Measurements from ENCODE around the gene NXNL2.

The NXNL2 gene

DNA sequence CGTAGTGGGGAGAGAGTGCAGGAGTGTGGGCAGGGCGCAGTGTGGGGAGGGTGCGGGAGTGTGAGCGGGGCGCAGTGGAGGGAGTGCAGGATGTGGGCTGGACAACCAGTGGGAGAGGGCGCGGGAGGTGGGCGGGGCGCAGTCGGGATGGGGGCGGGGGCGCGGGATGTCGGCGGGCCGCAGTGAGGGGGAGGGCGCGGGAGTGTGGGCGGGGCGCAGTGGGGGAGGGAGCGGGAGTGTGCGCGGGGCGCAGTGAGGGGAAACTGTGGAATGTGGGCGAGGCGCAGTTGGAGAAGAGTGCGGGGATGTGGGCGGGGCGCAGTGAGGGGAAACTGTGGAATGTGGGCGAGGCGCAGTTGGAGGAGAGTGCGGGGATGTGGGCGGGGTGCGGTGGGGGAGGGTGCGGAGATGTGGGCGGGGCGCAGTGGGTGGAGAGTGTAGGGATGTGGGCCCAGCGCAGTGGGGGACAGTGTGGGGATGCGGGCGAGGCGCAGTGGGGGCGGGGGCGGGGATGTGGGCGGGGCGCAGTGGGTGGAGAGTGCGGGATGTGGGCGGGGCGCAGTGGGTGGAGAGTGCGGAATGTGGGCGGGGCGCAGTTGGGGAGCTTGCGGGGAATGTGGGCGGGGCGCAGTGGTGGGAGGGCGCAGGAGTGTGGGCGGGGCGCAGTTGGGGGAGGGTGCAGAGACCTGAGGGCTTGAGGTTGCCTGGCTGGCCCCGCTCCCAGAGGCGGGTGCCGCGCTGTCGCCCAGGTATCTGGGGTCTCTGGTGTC, at the start of gene NXNL2:
TSS of gene NXNL2 (plus strand) at position 723 of the 770 bp plus-strand sequence. CDS start 257 bp downstream, outside the sequence.
- peak; percentile 34 for DNase-seq (ENCODE audit: extremely low read depth, insufficient read length)
- Histone ChIP-seq H3K4me3 (replicated peaks; ENCODE audit: low read depth, low read length) (no peak within 1 kb of the TSS), H3K36me3 (ENCODE audit: control insufficient read depth, insufficient read depth, low read length) (no peaks in the 10 kb centered on the region), H3K27me3 (replicated peaks; ENCODE audit: control insufficient read depth, insufficient read depth, low read length) (no peaks in the 10 kb centered on the region; the same call in none of the 2 replicates)
- TF ChIP-seq, protein P1, sequence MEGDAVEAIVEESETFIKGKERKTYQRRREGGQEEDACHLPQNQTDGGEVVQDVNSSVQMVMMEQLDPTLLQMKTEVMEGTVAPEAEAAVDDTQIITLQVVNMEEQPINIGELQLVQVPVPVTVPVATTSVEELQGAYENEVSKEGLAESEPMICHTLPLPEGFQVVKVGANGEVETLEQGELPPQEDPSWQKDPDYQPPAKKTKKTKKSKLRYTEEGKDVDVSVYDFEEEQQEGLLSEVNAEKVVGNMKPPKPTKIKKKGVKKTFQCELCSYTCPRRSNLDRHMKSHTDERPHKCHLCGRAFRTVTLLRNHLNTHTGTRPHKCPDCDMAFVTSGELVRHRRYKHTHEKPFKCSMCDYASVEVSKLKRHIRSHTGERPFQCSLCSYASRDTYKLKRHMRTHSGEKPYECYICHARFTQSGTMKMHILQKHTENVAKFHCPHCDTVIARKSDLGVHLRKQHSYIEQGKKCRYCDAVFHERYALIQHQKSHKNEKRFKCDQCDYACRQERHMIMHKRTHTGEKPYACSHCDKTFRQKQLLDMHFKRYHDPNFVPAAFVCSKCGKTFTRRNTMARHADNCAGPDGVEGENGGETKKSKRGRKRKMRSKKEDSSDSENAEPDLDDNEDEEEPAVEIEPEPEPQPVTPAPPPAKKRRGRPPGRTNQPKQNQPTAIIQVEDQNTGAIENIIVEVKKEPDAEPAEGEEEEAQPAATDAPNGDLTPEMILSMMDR (IDR thresholded peaks at IDR 0.05; ENCODE audit: insufficient read depth, low read length, poor library complexity, severe bottlenecking): no peak

DNA sequence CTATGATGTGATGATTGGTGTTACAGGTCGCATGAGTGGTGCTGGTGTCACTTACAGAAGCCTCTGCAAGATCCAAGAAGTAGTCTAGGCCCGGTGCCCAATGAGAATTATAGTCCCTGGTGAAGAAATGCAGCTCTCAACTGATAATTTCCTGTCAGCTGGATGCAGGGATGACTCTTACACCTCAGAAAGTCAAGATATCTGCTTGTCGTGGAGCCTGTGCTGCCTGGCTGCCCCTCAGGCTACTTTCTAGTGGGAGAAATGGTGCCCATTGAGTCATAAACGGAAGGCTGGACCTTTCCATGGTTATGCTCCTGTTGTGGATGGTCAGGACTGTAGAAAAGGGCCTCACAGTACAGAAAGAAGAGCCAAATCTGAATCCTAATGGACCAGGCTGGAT, 46.8 kb upstream of the NXNL2 start:
- TF ChIP-seq, protein P1 (IDR thresholded peaks at IDR 0.05; ENCODE audit: insufficient read depth, low read length, poor library complexity, severe bottlenecking): no peak
- Histone ChIP-seq H3K27me3 (replicated peaks; ENCODE audit: control insufficient read depth, insufficient read depth, low read length) (no peaks in the 10 kb centered on the region), H3K36me3 (ENCODE audit: control insufficient read depth, insufficient read depth, low read length) (no peaks in the 10 kb centered on the region), H3K4me3 (replicated peaks; ENCODE audit: low read depth, low read length) (no peak overlapping the region)
- DNase-seq (ENCODE audit: extremely low read depth, insufficient read length): no peak

DNA sequence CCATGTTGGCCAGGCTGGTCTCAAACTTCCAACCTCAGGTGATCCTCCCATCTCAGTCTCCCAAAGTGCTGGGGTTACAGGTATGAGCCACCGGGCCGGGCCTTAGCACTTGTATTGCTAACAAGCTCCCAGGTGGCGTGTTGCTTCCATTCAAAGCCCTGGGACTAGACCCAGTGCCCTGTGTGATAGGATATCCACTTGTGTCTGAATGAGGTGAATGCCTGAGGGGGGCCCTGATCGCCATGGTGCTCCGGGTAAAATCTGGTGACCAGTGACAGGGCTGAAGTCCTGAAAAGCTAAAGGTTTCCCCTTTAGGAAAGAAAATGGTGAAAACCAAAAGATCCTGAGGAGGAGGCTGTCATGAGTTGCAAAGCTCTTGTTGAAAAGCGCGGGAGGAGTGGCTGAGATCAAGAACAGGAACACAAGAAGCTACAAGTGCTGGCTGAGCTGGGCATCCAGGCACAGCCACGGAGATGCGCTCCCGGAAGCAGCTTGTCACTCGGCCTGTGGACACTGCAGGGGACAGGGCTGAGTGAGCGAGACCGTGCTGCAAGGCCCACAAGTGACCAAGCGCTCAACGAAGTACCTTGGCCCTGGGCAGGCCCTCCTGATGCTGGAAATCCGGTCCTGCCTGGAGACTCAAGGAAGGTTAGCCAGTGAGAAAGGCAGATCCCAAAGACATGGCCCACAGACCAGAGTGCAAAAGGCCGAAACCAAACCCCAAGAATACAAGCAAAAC, 39.8 kb upstream of the NXNL2 start:
- Histone ChIP-seq H3K36me3 (ENCODE audit: control insufficient read depth, insufficient read depth, low read length) (no peaks in the 10 kb centered on the region), H3K4me3 (replicated peaks; ENCODE audit: low read depth, low read length) (no peak overlapping the region), H3K27me3 (replicated peaks; ENCODE audit: control insufficient read depth, insufficient read depth, low read length) (no peaks in the 10 kb centered on the region)
- DNase-seq (ENCODE audit: extremely low read depth, insufficient read length): no peak
- TF ChIP-seq, protein P1 (IDR thresholded peaks at IDR 0.05; ENCODE audit: insufficient read depth, low read length, poor library complexity, severe bottlenecking): no peak

DNA sequence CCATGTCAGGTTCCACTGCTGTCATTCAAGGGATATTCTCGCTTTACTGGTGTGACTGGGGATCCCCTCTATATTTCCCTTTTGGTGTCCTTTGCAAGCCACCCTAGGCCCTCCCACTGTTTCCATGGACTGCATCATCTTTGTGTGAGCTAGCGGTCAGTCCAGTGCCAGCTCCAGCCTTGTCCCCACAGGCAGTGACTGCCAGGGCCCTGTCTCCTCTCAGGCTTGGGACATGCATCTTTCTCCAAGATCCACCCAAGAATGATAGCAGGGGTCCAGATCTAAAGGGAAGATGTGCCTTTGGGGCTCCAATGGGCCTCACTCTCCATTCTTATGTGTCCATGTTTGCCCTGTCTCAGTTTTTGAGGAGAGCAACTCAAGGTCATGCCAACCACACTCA, 37.8 kb upstream of the NXNL2 start:
- H3K4me3 ChIP-seq (replicated peaks; ENCODE audit: low read depth, low read length): no peak overlapping the region
- TF ChIP-seq, protein P1 (IDR thresholded peaks at IDR 0.05; ENCODE audit: insufficient read depth, low read length, poor library complexity, severe bottlenecking): no peak
- no peaks in the 10 kb centered on the region for H3K36me3 ChIP-seq (ENCODE audit: control insufficient read depth, insufficient read depth, low read length)
- DNase-seq (ENCODE audit: extremely low read depth, insufficient read length): no peak
- H3K27me3 ChIP-seq (replicated peaks; ENCODE audit: control insufficient read depth, insufficient read depth, low read length): no peaks in the 10 kb centered on the region

DNA sequence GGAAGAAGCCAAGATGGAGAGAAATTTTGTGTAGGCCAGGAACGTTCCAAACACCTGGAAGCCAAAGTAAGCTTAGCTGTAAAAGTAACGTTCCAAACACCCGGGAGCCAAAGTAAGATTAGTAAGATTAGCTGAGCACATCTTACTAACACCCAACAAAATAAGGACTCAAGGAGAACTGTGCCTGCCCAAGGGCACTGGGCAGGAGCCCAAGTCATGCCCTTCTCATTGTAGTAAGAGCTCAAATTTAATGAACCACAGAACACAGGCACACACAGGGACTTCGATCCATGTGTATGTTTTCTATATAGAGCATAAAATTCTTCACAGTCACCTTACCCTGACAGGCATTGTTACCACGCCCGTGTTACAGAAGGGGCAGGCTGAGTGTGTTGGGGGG, 36.1 kb upstream of the NXNL2 start:
- H3K27me3 ChIP-seq (replicated peaks; ENCODE audit: control insufficient read depth, insufficient read depth, low read length): no peaks in the 10 kb centered on the region
- H3K4me3 ChIP-seq (replicated peaks; ENCODE audit: low read depth, low read length): no peak overlapping the region
- no peaks in the 10 kb centered on the region for H3K36me3 ChIP-seq (ENCODE audit: control insufficient read depth, insufficient read depth, low read length)
- TF ChIP-seq, protein P1 (IDR thresholded peaks at IDR 0.05; ENCODE audit: insufficient read depth, low read length, poor library complexity, severe bottlenecking): no peak
- no peak for DNase-seq (ENCODE audit: extremely low read depth, insufficient read length)

All from GM06990 (cell line).